T-cell (primary cell): Measurements from ENCODE around the gene MIF4GD. TPM values are rescaled to one million over a fixed set of nuclear protein-coding genes. Genes with fewer than 3 reads are reported as not detected.

Experiments
- ATAC-seq, 4 experiments: fragments of 200-7000 bp in 3 of 4; fragments of 150-1000 bp in 1 of 4; cut with Tn5 transposase; replicated peaks in 1 of 4; 1 replicate in 3 of 4; 2 replicates in 1 of 4; pipeline ENCODE4 v1.10.0; 2021; ENCODE audit warnings: moderate library complexity in 3 of 4, mild to moderate bottlenecking in 2 of 4, moderate number of reproducible peaks in 1 of 4
- CTCF ChIA-PET, 2 donors: fragments of 300-600 bp; sonication (Branson Sonifier 250); formaldehyde crosslinking; loops; one replicate each; lab custom pipeline; 2022; ENCODE audit warnings: antibody characterized with exemption in 2 of 2; lab: Charles Lee
- POLR2A ChIA-PET, 2 donors: fragments of 300-600 bp; sonication (Branson Sonifier 250); formaldehyde crosslinking; loops; one replicate each; lab custom pipeline; 2022; ENCODE audit warnings: antibody characterized with exemption in 2 of 2; lab: Charles Lee
- DNase-seq, 35 experiments: peaks; one replicate each; pipeline versions ENCODE4 v3.0.0 to v3.0.0-alpha.2; 2013 to 2023
- H3K27ac ChIP-seq: one replicate; pipeline ENCODE4 v1.5.1; 2013; ENCODE audit warnings: low read length
- H3K27me3 ChIP-seq, 2 experiments: replicated peaks in 1 of 2; 1 replicate in 1 of 2; 2 replicates in 1 of 2; pipeline versions ENCODE4 v1.6.1 to v1.7.0; 2013; ENCODE audit warnings: low read length in 1 of 2, mixed read lengths in 1 of 2; ENCODE audit not compliant: control insufficient read depth in 2 of 2, insufficient read depth in 2 of 2; ENCODE audit errors: extremely low read depth in 1 of 2
- H3K36me3 ChIP-seq, 2 donors: 1 replicate in 1 of 2; 2 replicates in 1 of 2; pipeline versions ENCODE4 v1.6.1 to v1.7.0; 2013; ENCODE audit warnings: low read length in 1 of 2; ENCODE audit not compliant: control insufficient read depth in 2 of 2, insufficient read depth in 1 of 2; ENCODE audit errors: extremely low read depth in 1 of 2
- H3K4me1 ChIP-seq, 2 experiments: 1 replicate in 1 of 2; 2 replicates in 1 of 2; pipeline versions ENCODE4 v1.6.1 to v1.7.0; 2013; ENCODE audit warnings: low read length in 2 of 2, mixed read lengths in 1 of 2; ENCODE audit not compliant: insufficient read depth in 2 of 2, control insufficient read depth in 1 of 2; ENCODE audit errors: extremely low read depth in 1 of 2
- H3K4me3 ChIP-seq, 2 donors: 1 replicate in 1 of 2; 2 replicates in 1 of 2; pipeline versions ENCODE4 v1.5.1 to v1.7.0; 2013; ENCODE audit warnings: mild to moderate bottlenecking in 2 of 2, low read length in 1 of 2, moderate library complexity in 1 of 2; ENCODE audit not compliant: control insufficient read depth in 1 of 2; ENCODE audit errors: extremely low read depth in 1 of 2
- H3K9me3 ChIP-seq: 2 replicates; pipeline ENCODE4 v1.7.0; 2013
- H3K27ac Mint-ChIP-seq, 2 donors: one replicate each; pipeline ENCODE4 v1.8.0; 2020 to 2021; ENCODE audit warnings: mild to moderate bottlenecking in 2 of 2, mixed read lengths in 2 of 2
- H3K27me3 Mint-ChIP-seq, 2 donors: one replicate each; pipeline ENCODE4 v1.8.0; 2021 to 2022; ENCODE audit warnings: mixed read lengths in 2 of 2
- H3K36me3 Mint-ChIP-seq: one replicate; pipeline ENCODE4 v1.8.0; 2021; ENCODE audit warnings: mixed read lengths
- H3K4me1 Mint-ChIP-seq, 3 donors: one replicate each; pipeline ENCODE4 v1.8.0; 2020 to 2022; ENCODE audit warnings: mixed read lengths in 3 of 3, mild to moderate bottlenecking in 1 of 3
- H3K4me3 Mint-ChIP-seq, 3 donors: one replicate each; pipeline ENCODE4 v1.8.0; 2020 to 2022; ENCODE audit warnings: mild to moderate bottlenecking in 3 of 3, mixed read lengths in 3 of 3, moderate library complexity in 3 of 3
- H3K9me3 Mint-ChIP-seq, 3 donors: one replicate each; pipeline ENCODE4 v1.8.0; 2020 to 2022; ENCODE audit warnings: mixed read lengths in 3 of 3
- WGBS: methylation state at CpG from one replicate; pipeline ENCODE4 v1.1.5; 2013; ENCODE audit warnings: missing lambda C conversion rate; ENCODE audit not compliant: insufficient coverage; 5-methylcytosine and 5-hydroxymethylcytosine counted together
- total RNA-seq, 35 experiments: library from RNA in 6 of 35; stranded (reverse) in 6 of 35; fragments of 120-200 nt in 1 of 35; gene quantifications; one replicate each; pipeline versions ENCODE4 v1.2.1 to v1.2.4 and lab custom pipeline; 2013 to 2026

MIF4GD gene
- total RNA-seq, 5 donors from 2014 or later (not counting 1 experiment from before 2014, with no cell fraction given) = 27.1 to 45.6 (median 39.2) TPM

GRCh38 chr17:75289832-75290337 is 18.9 kb upstream of the MIF4GD start:
- ChIA-PET POLR2A (interaction anchor here (0.6 to 1.4 kb wide), 8 partner anchors 16 to 557 kb away, joined by 3 to 23 read pairs (median 4); partner anchors contain the start of genes GGA3 (in 1 of the 2), GRB2 (in 1 of the 2), MIF4GD (in 1 of the 2) and MRPS7 (in 1 of the 2)), CTCF (interaction anchor here in 1 of 2 donors (0.8 to 3.1 kb wide), 15 partner anchors 16 to 565 kb away, joined by 4 to 80 read pairs (median 5); partner anchors contain the start of genes FDXR, GGA3, GRB2 and MIF4GD)
- H3K4me3 ChIP-seq = peak overlapping the region; percentile 93 to 99
- DNase-seq (peak in 30 of 35 experiments; percentile 50 to 83 (median 62)), ATAC-seq (peak; percentile 14 to 35 (median 20))
- no peaks in the 10 kb centered on the region for H3K27me3 ChIP-seq
- Mint-ChIP-seq H3K27me3 (no peaks in the 10 kb centered on the region), H3K9me3 (no peaks in the 10 kb centered on the region), H3K4me1 (peaks cover 14 to 27% (median 21%) of the 10 kb centered on the region in 3 donors), H3K36me3 (peaks cover 11% of the 10 kb centered on the region), H3K27ac (peak overlapping the region; percentile 100), H3K4me3 (peak overlapping the region; percentile 94 to 100 (median 99))
- H3K9me3 ChIP-seq = no peaks in the 10 kb centered on the region
- H3K4me1 ChIP-seq = peaks cover 7 to 22% of the 10 kb centered on the region in 2 experiments
- peak overlapping the region; percentile 100 for H3K27ac ChIP-seq
- peaks cover 10 to 16% of the 10 kb centered on the region in 2 donors for H3K36me3 ChIP-seq
- no CpG with 5 or more reads among the region's 26 CpGs for WGBS

DNA sequence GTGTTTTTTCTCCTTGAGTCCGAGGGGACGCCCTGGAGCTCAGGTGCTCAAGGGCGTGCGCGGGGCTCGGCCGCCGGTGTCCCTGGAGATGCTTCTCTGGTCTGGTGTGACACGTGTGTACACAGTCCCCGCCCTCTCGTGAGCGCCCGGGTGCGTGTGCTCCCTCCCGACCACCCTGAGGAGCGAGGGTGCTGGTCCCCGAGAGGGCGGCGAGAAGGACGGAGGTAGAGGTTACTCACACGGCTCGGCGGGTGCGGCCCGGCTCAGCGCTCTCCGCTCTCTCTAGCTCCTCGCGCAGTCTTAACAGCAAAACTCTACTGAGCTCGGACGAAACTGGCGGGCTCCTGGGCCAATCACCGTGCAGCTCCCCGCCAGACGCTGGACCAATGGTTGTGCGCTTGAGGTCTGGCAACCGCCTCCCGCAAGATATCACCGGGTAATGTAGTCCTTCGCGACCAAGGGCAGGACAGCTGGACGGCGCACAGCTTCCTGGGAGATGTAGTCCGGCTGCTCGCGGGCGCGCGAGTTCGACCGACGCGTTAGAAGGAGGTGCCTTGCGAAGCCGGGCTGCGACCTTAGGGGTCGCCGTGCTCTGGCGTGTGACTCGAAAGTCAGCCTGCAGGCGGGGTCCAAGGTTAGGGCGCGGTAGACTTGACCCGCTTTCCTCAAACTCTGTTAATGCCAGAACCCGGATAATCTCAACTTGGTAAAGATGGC is 18.2 kb upstream of the MIF4GD start, which contains the start of gene SLC25A19:
Gene SLC25A19, minus strand, starts transcription at position 319 of the 717 bp plus-strand sequence. CDS start 2,669 bp downstream, outside the sequence.
- POLR2A ChIA-PET = interaction anchor here (0.6 to 1.4 kb wide), 13 partner anchors 15 to 378 kb away, joined by 3 to 23 read pairs (median 4); partner anchors contain the start of genes GGA3 (in 1 of the 2), GRB2 (in 1 of the 2), MIF4GD (in 1 of the 2) and MRPS7 (in 1 of the 2)
- Mint-ChIP-seq H3K36me3 (peaks cover 11% of the 10 kb centered on the region), H3K9me3 (no peaks in the 10 kb centered on the region), H3K4me3 (peak within 1 kb of the TSS; percentile 94 to 100 (median 99)), H3K27me3 (no peaks in the 10 kb centered on the region), H3K4me1 (peaks cover 14 to 27% (median 21%) of the 10 kb centered on the region in 3 donors), H3K27ac (peak within 1 kb of the TSS; percentile 100)
- ATAC-seq (peak; percentile 92 to 96 (median 94)), DNase-seq (peak; percentile 85 to 98 (median 97))
- no peaks in the 10 kb centered on the region for H3K27me3 ChIP-seq
- under 1% methylated on average over 63 of the region's 65 CpGs for WGBS
- peaks cover 7 to 22% of the 10 kb centered on the region in 2 experiments for H3K4me1 ChIP-seq
- CTCF ChIA-PET = interaction anchor here in 1 of 2 donors (0.6 to 3.1 kb wide), 20 partner anchors 11 to 566 kb away, joined by 3 to 80 read pairs (median 4); partner anchors contain the start of genes FDXR, GGA3, GRB2 and MIF4GD
- no peaks in the 10 kb centered on the region for H3K9me3 ChIP-seq
- peak within 1 kb of the TSS; percentile 100 for H3K27ac ChIP-seq
- peaks cover 10 to 18% of the 10 kb centered on the region in 2 donors for H3K36me3 ChIP-seq
- H3K4me3 ChIP-seq = peak within 1 kb of the TSS; percentile 93 to 99

DNA sequence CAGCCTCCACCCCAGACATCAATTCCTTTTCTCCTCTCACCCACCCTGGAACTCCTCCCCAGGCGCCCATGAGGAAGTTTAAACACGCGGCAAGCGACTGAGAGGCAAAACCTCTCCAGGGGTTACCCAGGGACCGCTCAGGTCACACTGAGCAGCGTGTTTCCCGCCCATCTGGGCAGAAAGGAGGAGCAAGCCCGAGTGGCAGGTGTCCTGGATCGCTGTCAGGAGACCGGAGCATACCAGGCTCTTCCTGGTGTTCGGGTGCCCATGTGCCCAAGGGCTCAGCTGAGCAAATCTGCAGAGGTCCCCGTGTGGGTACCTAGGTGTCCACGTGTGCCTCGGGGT is 17.7 kb upstream of the MIF4GD start:
- CTCF ChIA-PET = interaction anchor here (0.5 to 3.1 kb wide), 20 partner anchors 11 to 567 kb away, joined by 3 to 80 read pairs (median 4); partner anchors contain the start of genes FDXR (in 1 of the 2), GGA3 (in 1 of the 2), GRB2 (in 1 of the 2) and MIF4GD (in 1 of the 2)
- Histone ChIP-seq H3K27ac (peak overlapping the region; percentile 50), H3K27me3 (no peaks in the 10 kb centered on the region), H3K4me3 (peak overlapping the region; percentile 93 to 99), H3K36me3 (peaks cover 10 to 18% of the 10 kb centered on the region in 2 donors), H3K9me3 (no peaks in the 10 kb centered on the region), H3K4me1 (peaks cover 7 to 22% of the 10 kb centered on the region in 2 experiments)
- POLR2A ChIA-PET = interaction anchor here (0.6 to 1.4 kb wide), 11 partner anchors 14 to 378 kb away, joined by 3 to 23 read pairs (median 4); partner anchors contain the start of genes GGA3 (in 1 of the 2), GRB2 (in 1 of the 2), MIF4GD (in 1 of the 2) and MRPS7 (in 1 of the 2)
- Mint-ChIP-seq H3K27ac (peak overlapping the region; percentile 100), H3K4me3 (peak overlapping the region; percentile 94 to 100 (median 99)), H3K9me3 (no peaks in the 10 kb centered on the region), H3K4me1 (peaks cover 14 to 27% (median 21%) of the 10 kb centered on the region in 3 donors), H3K36me3 (peaks cover 11% of the 10 kb centered on the region), H3K27me3 (no peaks in the 10 kb centered on the region)
- DNase-seq (peak in 18 of 35 experiments; percentile 6 to 41 (median 21)), ATAC-seq (peak; percentile 7 to 15 (median 8))
- 0% methylated on average over 14 of the region's 14 CpGs for WGBS

DNA sequence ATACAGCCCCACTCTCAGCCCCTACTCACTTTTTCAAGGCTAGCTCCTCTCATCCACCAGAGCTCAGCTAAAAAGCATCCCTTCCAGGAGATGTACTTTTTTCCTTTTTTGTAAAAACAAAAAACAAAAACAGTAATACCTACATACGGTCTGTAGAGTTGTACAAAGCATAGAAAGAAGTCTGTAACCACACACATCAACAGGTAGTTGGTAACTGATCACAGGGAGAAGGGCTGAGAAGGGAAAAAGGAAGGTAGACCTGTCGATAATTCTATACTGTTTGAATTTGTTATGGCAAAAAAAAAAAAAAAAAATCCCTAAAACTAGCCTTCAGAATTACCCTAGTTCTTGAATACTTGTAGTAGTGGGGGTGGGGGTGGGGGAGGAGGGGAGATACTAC is 17.3 kb upstream of the MIF4GD start:
- H3K27me3 Mint-ChIP-seq = no peaks in the 10 kb centered on the region
- peak overlapping the region; percentile 93 to 99 for H3K4me3 ChIP-seq
- H3K27ac Mint-ChIP-seq = peak overlapping the region; percentile 100
- ATAC-seq (no peak), DNase-seq (no peak)
- no peaks in the 10 kb centered on the region for H3K9me3 Mint-ChIP-seq
- CTCF ChIA-PET = interaction anchor here (0.5 to 3.1 kb wide), 7 partner anchors 18 to 894 kb away, joined by 3 to 80 read pairs (median 5); partner anchors contain the start of genes GRB2 (in 1 of the 2) and MIF4GD (in 1 of the 2)
- H3K4me1 ChIP-seq = peaks cover 7 to 22% of the 10 kb centered on the region in 2 experiments
- H3K36me3 Mint-ChIP-seq = peaks cover 15% of the 10 kb centered on the region
- peak overlapping the region; percentile 94 to 100 (median 99) for H3K4me3 Mint-ChIP-seq
- no peaks in the 10 kb centered on the region for H3K27me3 ChIP-seq
- peaks cover 10 to 20% of the 10 kb centered on the region in 2 donors for H3K36me3 ChIP-seq
- no peaks in the 10 kb centered on the region for H3K9me3 ChIP-seq
- POLR2A ChIA-PET = no interaction called here
- no CpG with 5 or more reads among the region's 2 CpGs for WGBS
- H3K4me1 Mint-ChIP-seq = peaks cover 14 to 27% (median 21%) of the 10 kb centered on the region in 3 donors
- peak overlapping the region; percentile 9 for H3K27ac ChIP-seq

GRCh38 chr17:75287221-75287620 is 16.2 kb upstream of the MIF4GD start:
- Histone ChIP-seq H3K27me3 (no peaks in the 10 kb centered on the region), H3K4me3 (no peak overlapping the region), H3K27ac (no peak overlapping the region), H3K9me3 (no peaks in the 10 kb centered on the region), H3K4me1 (peaks cover 7 to 22% of the 10 kb centered on the region in 2 experiments), H3K36me3 (peaks cover 10 to 26% of the 10 kb centered on the region in 2 donors)
- peak overlapping the region in 1 of 3 donors; percentile 13 for H3K4me3 Mint-ChIP-seq
- H3K4me1 Mint-ChIP-seq = peaks cover 14 to 27% (median 21%) of the 10 kb centered on the region in 3 donors
- 100% methylated on average over 3 of the region's 9 CpGs for WGBS
- H3K36me3 Mint-ChIP-seq = peaks cover 17% of the 10 kb centered on the region
- no peaks in the 10 kb centered on the region for H3K27me3 Mint-ChIP-seq
- H3K9me3 Mint-ChIP-seq = no peaks in the 10 kb centered on the region
- H3K27ac Mint-ChIP-seq = no peak overlapping the region
- ChIA-PET CTCF (no interaction called here), POLR2A (no interaction called here)
- DNase-seq (no peak), ATAC-seq (no peak)
